ENCODE results near the gene ASPG. TPM values are rescaled to one million over a fixed set of nuclear protein-coding genes. Genes with fewer than 3 reads are reported as not detected.

Gene ASPG
- total RNA-seq, 1 experiment from 2014 or later: 0.50 TPM

GRCh38 chr14:104092931-104093365 lies 7.4 kb downstream of the ASPG start:
- no peak for DNase-seq (ENCODE audit: extremely low read depth, low read depth)

GRCh38 chr14:104093366-104094055 lies 8.0 kb downstream of the ASPG start:
- no peak for DNase-seq (ENCODE audit: extremely low read depth, low read depth)

- DNase-seq (ENCODE audit: extremely low read depth, low read depth): no peak
Observed at GRCh38 chr14:104094056-104094708, 8.7 kb downstream of the ASPG start.

GRCh38 chr14:104094709-104095425 lies 9.4 kb downstream of the ASPG start:
- DNase-seq (ENCODE audit: extremely low read depth, low read depth): peak; percentile 52

- DNase-seq (ENCODE audit: extremely low read depth, low read depth): no peak
Observed at GRCh38 chr14:104095426-104096310, 10.2 kb downstream of the ASPG start.

- no peak for DNase-seq (ENCODE audit: extremely low read depth, low read depth)
Observed at GRCh38 chr14:104096318-104096717, 10.8 kb downstream of the ASPG start.

- no peak for DNase-seq (ENCODE audit: extremely low read depth, low read depth)
Observed at GRCh38 chr14:104096751-104097700, 11.5 kb downstream of the ASPG start.

GRCh38 chr14:104098272-104099095 lies 13.0 kb downstream of the ASPG start:
- no peak for DNase-seq (ENCODE audit: extremely low read depth, low read depth)

- DNase-seq (ENCODE audit: extremely low read depth, low read depth): no peak
Observed at GRCh38 chr14:104099096-104100041, 13.9 kb downstream of the ASPG start.

- no peak for DNase-seq (ENCODE audit: extremely low read depth, low read depth)
Observed at GRCh38 chr14:104100171-104101085, 14.9 kb downstream of the ASPG start.

GRCh38 chr14:104101086-104101621 lies 15.7 kb downstream of the ASPG start:
- no peak for DNase-seq (ENCODE audit: extremely low read depth, low read depth)

- DNase-seq (ENCODE audit: extremely low read depth, low read depth): no peak
Observed at GRCh38 chr14:104101651-104102281, 16.3 kb downstream of the ASPG start.

GRCh38 chr14:104102282-104102914 lies 16.9 kb downstream of the ASPG start:
- DNase-seq (ENCODE audit: extremely low read depth, low read depth): no peak

- DNase-seq (ENCODE audit: extremely low read depth, low read depth): no peak
Observed at GRCh38 chr14:104103061-104103445, 17.6 kb downstream of the ASPG start.

- no peak for DNase-seq (ENCODE audit: extremely low read depth, low read depth)
Observed at GRCh38 chr14:104103446-104104075, 18.1 kb downstream of the ASPG start.
